BJ (cell line): ENCODE data around the gene TNS3. TPM values are rescaled to one million over a fixed set of nuclear protein-coding genes. Genes with fewer than 3 reads are reported as not detected.

ENCODE experiments used
- CTCF ChIA-PET: fragments of 350-600 bp; formaldehyde crosslinking; extraction: SDS; loops from one replicate; lab custom pipeline; 2021; ENCODE audit warnings: antibody characterized with exemption, inconsistent platforms; lab: Yijun Ruan, JAX
- POLR2A ChIA-PET: fragments of 300-600 bp; sonication (Branson Sonifier 250); formaldehyde crosslinking; extraction: SDS; loops from one replicate; lab custom pipeline; 2021; ENCODE audit warnings: antibody characterized with exemption; lab: Charles Lee
- DNase-seq: peaks from one replicate; pipeline ENCODE4 v3.0.0-alpha.2; 2011; ENCODE audit warnings: low read depth
- H3K27me3 ChIP-seq: 2 replicates; pipeline ENCODE4 v1.6.0; 2011; ENCODE audit warnings: low read length; ENCODE audit not compliant: control insufficient read depth, insufficient read depth
- H3K36me3 ChIP-seq: 2 replicates; pipeline ENCODE4 v1.5.1; 2011; ENCODE audit warnings: low read length; ENCODE audit not compliant: control insufficient read depth, insufficient read depth
- H3K4me3 ChIP-seq: 2 replicates; pipeline ENCODE4 v1.5.1; 2011; ENCODE audit warnings: low read depth, mild to moderate bottlenecking, control low read depth, low read length
- polyA plus RNA-seq: library from polyadenylated mRNA; depleted of rRNA; stranded (reverse); fragments of >200 nt; gene quantifications from 2 replicates; pipeline ENCODE4 v1.2.3, GENCODE V29; 2011
- TF ChIP-seq, protein P1 (sequence below): IDR thresholded peaks from 2 replicates; pipeline ENCODE4 v1.5.1; 2011; ENCODE audit warnings: low read depth, mild to moderate bottlenecking, control low read depth, inconsistent platforms, low read length, moderate library complexity; ENCODE audit not compliant: insufficient read depth

The TNS3 gene
- polyA plus RNA-seq, 1 experiment, result 126 TPM

DNA sequence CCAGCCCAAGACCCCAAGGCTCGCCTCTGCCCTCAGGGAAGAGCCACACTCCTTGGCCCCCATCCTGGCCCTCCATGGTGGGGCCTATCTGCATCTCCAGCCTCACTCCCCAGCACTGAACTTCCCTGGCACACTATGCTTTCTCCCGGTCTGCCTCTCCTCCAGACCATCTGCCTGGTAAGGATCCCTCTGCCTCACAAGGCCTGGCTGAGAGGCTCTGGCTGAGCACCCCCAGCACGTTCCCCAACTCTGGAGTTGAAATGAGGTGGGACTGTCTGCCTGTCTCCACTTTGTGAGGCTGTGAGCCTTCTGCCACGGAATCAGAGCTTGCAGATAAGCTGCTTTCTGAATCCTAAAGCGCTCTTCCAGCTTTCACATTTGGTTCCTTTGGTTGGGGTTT, 220.7 kb downstream of the TNS3 start:
- DNase-seq, result no peak
- Histone ChIP-seq H3K27me3 (no peaks in the 10 kb centered on the region), H3K4me3 (no peak overlapping the region), H3K36me3 (peaks cover 29% of the 10 kb centered on the region)
- CTCF ChIA-PET, result interaction anchor here (0.9 kb wide), 1 partner anchor 19 kb away, joined by 3 read pairs; no protein-coding TSS in a partner anchor
- TF ChIP-seq, protein P1, sequence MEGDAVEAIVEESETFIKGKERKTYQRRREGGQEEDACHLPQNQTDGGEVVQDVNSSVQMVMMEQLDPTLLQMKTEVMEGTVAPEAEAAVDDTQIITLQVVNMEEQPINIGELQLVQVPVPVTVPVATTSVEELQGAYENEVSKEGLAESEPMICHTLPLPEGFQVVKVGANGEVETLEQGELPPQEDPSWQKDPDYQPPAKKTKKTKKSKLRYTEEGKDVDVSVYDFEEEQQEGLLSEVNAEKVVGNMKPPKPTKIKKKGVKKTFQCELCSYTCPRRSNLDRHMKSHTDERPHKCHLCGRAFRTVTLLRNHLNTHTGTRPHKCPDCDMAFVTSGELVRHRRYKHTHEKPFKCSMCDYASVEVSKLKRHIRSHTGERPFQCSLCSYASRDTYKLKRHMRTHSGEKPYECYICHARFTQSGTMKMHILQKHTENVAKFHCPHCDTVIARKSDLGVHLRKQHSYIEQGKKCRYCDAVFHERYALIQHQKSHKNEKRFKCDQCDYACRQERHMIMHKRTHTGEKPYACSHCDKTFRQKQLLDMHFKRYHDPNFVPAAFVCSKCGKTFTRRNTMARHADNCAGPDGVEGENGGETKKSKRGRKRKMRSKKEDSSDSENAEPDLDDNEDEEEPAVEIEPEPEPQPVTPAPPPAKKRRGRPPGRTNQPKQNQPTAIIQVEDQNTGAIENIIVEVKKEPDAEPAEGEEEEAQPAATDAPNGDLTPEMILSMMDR, result no peak
- POLR2A ChIA-PET, result no interaction called here

DNA sequence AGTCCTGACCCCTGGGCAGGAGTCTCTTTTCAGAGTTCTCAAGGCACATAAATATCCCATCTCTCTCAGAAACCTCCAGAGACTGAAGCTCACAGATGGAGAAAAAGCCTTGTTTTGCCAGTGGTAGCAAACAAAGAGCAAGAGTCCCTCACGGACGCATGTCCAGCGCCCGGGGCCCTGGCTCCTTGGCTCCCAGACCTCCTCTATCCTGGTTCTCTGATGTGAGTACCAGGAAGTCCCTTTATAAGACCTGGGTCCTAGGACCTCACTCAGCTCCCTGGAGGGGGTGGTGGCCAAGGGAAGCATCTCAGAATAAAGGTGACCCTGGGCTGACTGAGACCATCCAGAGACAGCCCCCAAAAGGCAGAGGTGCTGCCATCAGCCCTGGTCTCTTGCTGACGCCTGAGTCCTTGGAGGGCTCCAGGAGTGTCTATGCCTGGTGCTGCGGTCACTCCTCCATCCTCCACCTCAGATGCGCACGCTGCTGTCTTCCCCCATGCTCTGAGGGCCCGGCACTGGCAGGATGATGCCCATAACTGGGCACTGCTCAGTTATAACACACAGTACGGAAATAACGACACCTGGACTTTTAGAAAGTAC, 221.5 kb downstream of the TNS3 start:
- TF ChIP-seq, protein P1, result no peak
- no peak for DNase-seq
- CTCF ChIA-PET, result interaction anchor here (0.9 kb wide), 1 partner anchor 19 kb away, joined by 3 read pairs; no protein-coding TSS in a partner anchor
- Histone ChIP-seq H3K27me3 (no peaks in the 10 kb centered on the region), H3K4me3 (no peak overlapping the region), H3K36me3 (peaks cover 31% of the 10 kb centered on the region)
- POLR2A ChIA-PET, result no interaction called here

DNA sequence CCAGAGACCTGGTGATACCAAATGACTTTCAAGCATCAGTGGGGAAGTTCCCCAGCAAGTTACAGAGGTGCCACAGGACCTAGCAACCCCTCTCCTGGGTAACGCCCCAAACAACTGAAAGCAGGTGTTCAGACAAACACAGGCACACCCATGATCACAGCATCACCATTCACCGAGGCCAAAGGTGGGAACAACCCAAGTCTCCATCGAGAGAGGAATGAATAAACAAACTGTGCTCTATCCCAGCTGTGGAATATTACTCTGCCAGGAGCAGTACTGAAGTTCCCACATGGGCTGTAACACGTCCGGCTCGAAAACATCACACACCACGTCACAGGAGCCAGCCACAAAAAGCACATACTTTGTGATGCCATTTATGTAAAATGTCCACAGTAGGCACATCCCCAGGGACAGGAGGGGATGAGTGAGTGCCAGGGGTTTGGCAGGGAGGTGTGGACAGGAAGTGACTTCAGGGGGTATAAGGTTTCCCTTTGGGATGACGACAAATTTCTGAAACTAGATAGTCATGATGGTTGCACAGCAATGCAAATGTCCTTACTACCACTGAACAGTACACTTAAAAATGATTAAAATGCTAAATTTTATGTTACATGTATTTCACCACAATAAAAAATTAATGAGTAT, 222.8 kb downstream of the TNS3 start:
- no peak overlapping the region for H3K4me3 ChIP-seq
- POLR2A ChIA-PET, result no interaction called here

DNA sequence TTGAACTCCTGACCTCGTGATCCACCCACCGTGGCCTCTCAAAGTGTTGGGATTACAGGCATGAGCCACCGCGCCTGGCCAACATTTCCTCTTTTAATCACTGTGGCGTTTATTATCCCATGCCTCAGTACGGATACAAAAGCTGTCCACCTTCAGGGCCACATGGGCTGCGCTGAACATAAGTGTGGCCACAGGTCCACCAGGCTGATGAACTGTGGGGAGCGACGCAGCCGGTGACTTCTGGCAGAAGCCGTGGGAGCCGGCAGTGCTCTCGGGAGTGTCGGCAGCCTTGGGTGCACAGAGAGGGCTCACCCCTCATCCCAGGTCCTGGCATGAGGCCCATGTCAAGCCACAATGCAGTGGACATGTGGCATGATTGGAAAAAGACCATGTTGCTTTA, 223.6 kb downstream of the TNS3 start:
- ChIA-PET CTCF (no interaction called here), POLR2A (no interaction called here)
- DNase-seq, result no peak
- no peaks in the 10 kb centered on the region for H3K27me3 ChIP-seq
- no peak overlapping the region for H3K4me3 ChIP-seq
- TF ChIP-seq, protein P1, result no peak
- H3K36me3 ChIP-seq, result peaks cover 31% of the 10 kb centered on the region

More for the DNA sequence above, 222.8 kb downstream of the TNS3 start:
- Histone ChIP-seq H3K27me3 (no peaks in the 10 kb centered on the region), H3K36me3 (peaks cover 36% of the 10 kb centered on the region)
- CTCF ChIA-PET, result interaction anchor here (1.2 kb wide), 1 partner anchor 10 kb away, joined by 3 read pairs; no protein-coding TSS in a partner anchor
- TF ChIP-seq, protein P1, result no peak
- DNase-seq, result no peak

DNA sequence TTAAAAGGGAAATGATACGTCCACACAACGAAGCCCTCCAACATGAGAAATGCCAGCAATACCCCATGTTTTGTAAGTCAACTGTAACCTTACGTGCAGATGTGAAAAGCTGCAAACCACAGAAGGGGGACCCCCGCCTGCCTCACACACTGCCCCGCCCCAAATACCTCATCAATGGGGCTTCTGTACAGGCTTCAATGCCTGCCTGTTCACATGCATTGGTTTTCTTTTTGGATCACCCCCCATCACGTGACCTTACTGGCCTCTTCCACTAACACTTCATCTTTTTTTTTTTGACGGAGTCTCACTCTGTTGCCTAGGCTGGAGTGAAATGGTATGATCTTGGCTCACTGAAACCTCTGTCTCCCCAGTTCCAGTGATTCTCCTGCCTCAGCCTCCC, 224.0 kb downstream of the TNS3 start:
- ChIA-PET CTCF (no interaction called here), POLR2A (no interaction called here)
- no peaks in the 10 kb centered on the region for H3K27me3 ChIP-seq
- peaks cover 35% of the 10 kb centered on the region for H3K36me3 ChIP-seq
- TF ChIP-seq, protein P1, result no peak
- H3K4me3 ChIP-seq, result no peak overlapping the region
- DNase-seq, result no peak
